Fibroblast of skin of abdomen (primary cell): Measurements from ENCODE around the gene EPHA2.

Experiments used
- DNase-seq: peaks from one replicate; pipeline ENCODE4 v3.0.0-alpha.2; 2013

Gene EPHA2

DNA sequence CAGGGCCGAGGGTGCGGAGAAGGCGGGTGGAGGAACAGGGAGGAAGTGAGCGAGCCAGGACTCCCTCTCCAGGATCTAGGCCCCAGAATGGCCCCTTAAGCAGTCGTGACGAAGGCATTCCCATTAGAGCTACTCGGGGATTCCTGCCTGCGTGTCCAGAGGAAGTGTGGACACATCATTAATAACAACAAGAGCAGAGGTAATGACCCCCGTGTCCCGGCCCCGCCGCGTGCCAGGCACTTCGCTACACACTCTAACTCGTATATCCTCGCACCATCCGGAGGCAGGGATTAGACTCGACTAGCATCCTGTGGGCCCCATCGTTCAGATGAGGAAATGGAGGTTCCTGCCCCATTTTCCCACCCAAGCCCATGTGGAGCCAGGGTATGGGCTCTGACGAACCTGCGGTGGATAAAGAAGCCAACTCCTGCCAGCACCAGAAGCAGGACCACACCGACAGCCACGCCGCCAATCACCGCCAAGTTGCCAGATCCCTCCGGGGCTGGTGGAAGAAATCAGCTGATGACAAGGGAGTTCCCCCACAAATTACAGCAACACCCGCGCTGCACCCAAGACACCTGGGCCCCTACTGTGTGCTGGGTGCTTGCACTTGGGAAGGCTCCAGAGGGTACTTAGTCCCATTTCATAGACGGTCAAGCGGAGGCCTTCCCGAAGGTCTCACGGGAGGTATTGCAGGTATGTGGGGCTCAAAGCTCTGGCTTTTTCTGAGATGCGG lies 21.6 kb downstream of the EPHA2 start:
- DNase-seq, result no peak

DNA sequence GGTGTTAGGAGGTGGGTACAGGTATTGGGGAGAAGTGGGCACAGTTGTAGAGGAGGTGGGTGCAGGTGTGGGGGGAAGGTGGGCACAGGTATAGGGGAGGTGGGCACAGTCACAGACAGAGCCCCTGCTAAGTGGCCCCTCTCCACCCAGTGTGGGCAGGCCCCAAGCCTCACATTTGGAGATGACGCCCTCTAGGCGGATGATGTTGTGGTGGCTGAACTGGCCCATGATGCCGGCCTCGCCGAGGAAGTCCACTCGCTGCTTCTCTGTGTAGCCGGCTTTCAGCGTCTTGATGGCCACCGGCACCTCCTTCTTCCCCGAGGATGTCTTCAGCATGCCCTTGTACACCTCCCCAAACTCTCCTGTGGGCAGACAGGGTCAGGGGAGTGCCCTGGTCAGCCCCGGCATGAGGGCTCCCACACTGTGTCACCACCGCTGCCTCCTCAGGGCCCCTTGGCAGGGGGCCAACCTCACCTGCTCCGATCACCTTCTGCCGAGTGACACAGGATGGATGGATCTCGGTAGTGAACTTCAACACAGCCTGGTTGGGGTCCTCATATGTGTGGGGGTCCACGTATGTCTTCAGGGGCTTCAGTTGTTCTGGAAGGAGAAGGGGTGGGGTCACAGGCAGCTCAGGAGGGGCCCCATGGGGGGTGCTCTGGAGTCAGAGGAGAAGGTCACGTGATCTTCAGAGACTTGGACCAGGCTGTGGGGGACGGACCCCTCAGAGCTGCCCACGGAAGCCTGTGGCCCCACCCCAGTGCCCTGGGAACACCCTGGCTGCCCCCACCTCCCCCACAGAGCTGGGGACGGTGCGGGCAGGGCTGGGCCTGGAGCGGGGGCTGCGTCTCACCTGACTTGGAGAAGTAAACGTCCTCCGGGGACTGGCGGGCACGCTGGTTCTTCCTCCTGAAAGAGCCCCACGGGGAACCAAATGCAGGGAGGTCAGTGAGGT lies 22.6 kb downstream of the EPHA2 start:
- no peak for DNase-seq

DNA sequence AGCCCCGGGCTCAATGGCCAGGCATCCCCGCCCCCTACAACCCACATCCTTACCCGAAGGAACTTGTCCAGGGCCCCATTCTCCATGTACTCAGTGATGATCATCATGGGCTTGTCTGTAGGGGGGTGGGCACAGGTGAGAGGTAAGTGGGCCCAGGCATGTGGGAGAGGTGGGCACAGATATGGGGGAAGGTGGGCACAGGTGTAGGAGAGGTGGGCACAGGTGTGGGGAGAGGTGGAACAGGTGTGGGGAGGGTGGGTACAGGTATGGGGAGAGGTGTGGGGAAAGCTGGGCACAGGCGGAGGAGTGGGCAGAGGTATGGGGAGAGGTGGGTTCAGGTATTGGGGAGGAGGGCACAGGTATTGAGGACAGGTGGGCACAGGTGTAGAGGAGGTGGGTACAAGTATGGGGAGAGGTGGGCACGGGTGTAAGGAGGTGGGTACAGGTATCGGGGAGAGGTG lies 23.5 kb downstream of the EPHA2 start:
- no peak for DNase-seq

DNA sequence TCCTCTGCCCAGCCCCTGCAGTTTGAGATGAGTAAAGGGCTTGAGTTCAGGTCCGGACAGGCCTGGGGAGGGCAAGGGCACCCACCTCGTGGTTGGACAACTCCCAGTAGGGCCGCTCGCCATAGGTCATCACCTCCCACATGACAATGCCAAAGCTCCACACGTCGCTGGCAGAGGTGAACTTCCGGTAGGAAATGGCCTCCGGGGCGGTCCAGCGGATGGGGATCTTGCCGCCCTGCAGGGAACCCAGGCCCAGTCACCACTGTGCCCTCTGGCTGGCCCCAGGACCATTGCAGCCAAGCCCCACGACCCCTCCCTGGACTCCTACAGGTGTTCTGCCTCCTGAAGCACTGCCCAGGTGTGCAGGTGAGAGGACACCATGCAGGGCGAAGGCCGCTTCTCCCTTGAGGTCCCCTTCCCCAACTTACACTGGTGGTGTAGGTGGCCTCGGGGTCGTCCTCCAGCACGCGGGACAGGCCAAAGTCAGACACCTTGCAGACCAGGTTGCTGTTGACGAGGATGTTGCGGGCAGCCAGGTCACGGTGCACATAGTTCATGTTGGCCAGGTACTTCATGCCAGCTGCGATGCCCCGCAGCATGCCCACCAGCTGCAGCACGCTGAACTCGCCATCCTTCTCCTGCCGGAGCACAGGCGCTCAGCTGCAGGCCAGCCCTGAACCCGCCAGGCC lies 24.1 kb downstream of the EPHA2 start:
- DNase-seq, result no peak

DNA sequence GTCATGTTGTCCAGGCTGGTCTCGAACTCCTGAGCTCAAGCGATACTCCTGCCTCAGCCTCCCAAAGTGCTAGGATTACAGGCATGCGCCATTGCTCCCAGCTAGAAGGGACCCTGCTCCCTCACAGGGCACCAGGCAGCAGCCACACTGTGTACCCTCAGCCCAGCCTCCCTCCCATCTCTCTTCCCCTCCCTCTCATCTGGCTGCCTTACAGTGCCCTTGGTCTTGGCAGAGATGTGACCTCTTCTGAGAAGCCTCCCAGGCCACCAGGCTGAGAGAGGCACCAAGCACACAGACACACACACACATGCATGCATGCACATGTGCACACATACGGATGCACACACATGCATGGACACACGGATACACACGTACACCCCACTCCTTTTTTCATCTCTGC lies 25.0 kb downstream of the EPHA2 start:
- no peak for DNase-seq

DNA sequence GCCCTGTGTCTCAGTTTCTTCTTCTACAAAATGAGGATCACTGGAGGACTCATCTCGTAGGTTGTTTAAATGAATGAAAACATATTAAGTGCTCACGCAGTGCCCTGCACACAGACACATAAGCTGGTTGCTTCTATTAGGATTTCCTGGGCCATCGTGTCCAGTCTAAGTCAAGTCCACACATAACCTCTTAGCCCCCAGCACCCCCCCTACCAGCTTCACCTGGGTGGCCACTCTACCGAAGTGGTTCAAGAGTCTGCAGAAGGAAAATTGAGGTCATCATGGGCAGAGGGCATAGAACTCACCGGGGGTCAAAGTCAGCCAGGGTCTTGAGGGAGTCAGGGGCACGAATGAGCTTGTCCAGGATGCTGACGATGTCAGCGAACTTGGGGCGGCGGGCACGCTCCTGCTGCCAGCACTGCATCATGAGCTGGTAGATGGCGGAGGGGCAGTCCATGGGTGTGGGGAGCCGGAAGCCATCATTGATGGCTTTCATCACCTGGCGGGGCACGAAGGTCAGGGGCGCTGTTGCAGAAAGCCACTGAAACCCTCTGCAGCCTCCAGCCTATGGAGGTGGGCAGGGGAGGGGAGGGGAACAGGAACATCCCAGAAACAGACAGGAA lies 25.8 kb downstream of the EPHA2 start:
- no peak for DNase-seq

DNA sequence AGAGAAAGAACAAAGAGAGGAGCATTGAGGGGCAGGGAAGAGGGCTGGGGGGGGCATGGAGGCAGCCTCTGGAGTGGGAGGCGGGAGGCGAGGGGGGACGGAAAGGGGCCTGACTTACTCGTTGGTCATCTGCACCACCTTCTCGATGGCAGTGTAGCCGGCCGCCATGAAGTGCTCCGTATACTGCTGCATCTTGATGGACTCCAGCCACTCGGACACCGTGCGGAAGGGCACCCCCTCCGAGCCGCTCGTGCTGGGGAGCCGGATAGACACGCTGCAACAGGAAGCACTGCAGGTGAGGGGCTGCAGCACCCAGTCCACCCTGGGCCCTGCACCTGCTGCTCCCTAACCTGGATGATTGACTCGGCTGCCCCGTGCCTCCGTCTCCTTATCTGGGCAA lies 26.6 kb downstream of the EPHA2 start:
- no peak for DNase-seq

DNA sequence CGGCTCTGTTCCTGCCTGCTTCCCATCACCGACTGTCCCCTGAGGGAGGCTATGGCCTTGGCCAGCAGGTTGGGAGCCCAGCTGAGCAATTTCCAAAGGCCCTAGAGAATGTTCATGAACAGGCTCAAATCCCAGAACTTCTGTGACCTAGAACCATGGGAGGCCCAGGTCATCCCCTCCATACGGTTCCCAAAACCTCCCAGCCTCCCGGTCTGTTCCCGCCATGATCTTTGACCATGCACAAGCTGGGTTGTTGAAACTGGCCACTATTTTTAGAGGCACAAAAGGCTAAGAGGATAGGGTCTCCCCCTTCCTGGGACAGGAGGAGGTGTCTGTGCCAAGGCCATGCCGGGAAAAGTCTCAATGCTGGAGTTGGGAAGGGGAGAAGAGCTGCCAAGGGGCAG lies 27.5 kb downstream of the EPHA2 start:
- no peak for DNase-seq

DNA sequence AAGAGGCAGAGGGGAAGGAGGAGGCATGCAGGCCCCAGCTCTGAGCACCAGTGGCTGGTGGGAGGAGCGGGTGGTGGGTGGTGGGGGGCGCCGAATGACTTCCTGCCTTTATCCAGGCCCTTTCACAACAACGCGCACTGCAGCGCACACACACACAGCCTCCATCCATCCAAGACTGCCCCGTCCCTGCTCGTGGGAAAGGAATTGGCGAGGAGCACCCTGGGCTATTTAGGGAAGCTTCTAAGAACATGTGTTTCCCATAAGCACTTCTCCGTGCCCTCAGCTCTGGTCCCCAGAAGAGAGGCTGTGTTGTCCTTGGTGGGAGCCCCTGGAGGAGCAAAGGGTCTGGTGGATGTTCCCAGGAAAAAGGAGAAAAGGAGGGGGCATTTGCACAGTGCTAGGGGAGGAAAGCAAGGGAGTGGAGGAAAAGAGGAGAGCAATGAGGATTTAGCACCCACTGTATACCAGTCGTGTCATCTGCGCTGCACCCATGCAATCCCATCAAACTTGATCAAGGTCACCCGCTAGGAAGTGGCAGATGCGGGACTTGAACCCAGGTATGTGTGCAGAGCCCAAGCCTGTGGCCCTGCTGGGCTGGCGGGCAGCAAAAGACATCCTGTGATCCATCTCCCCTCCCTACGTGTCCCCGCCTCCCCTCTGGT lies 28.1 kb downstream of the EPHA2 start:
- no peak for DNase-seq

DNA sequence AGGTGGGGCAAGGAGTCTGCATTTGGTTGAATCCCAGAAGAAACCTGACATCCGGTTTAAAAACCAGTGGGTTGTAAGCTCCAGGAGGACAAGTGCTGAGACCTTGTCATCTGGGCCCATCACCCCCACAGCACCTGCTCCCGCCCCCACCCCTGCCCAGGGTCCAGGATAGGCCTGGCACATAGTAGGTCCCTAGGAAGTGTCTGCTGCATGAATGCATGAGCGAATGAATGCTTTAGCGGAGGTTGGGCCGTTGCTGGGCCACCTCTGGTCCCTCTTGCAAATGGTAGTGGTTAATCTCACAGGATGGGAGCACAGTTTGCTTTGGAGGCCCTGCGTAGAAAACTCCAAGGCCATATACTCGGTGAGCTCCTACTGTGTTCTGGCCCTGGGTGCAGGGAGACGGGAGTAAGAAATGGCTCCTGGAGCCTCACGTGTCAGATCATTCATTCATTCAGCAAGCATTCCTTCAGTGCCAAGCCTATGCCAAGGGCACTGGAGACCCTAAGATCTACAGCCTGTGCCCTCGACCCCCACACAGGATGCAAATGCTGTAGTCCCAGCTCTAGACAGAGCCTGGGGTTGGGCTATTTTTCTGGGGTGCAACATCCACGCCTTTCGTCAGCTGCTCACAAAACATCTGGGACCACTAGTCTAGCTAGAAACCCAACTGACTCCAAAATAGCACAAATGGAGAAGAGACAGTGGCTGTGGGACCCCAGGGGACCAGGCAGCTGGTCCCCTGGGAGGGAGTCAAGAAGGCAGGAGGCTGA lies 28.9 kb downstream of the EPHA2 start:
- no peak for DNase-seq

DNA sequence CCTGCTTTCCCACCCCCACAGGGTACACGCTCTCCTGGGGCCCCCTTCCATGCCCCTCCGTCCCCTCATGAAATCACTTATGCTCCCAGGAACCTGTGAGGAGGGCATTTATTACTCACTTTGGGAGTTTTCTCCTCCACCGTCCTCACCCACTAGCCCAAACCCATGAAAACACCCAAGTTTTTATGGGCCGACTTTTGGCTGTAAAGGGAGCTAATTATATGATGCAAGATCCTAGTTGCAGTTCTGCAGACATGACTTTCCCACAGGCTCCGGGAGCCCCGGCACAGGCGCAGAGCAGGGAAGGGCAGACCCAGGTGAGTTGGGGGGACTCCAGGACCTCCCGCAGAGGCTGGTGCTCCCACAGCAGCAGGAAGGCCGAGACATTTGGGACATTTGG lies 29.7 kb downstream of the EPHA2 start:
- DNase-seq, result no peak

DNA sequence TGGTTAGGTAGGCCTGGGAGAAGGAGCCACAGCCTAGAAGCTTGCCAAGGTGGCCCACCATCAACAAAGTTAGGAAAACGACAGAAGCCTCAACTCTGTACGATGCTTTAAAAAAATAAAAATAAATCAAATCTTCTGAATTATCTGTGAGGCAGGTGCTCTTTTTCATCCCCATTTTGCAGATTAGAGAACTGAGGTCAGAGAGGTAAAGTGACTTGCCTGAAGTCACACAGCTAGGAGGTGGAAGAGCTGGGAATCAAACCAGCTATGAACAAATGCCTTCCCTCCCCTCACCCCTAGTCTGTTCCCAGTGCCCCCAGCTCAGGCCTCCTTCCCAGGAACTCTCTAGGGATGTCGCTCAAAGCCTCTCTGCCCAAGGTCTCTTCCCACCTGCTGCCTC lies 30.4 kb downstream of the EPHA2 start:
- DNase-seq, result no peak

DNA sequence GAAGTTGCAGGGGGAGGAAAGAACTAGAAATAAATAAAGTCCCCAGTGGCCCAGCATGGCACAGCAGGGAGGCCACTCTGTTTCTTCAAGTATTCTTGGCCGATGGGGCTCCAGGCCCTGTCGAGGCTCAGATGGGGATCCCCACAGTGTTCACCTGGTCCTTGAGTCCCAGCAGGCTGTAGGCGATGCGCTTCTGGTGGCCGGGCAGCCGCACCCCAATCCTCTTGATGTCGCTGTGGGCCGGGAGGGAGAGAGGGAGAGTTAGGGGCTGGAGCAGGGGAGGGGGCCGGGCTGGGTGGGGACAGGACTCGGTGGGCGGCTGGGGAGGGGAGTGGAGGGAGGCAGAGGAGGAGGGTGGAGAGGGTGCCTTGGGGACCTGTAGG lies 30.8 kb downstream of the EPHA2 start:
- no peak for DNase-seq

DNA sequence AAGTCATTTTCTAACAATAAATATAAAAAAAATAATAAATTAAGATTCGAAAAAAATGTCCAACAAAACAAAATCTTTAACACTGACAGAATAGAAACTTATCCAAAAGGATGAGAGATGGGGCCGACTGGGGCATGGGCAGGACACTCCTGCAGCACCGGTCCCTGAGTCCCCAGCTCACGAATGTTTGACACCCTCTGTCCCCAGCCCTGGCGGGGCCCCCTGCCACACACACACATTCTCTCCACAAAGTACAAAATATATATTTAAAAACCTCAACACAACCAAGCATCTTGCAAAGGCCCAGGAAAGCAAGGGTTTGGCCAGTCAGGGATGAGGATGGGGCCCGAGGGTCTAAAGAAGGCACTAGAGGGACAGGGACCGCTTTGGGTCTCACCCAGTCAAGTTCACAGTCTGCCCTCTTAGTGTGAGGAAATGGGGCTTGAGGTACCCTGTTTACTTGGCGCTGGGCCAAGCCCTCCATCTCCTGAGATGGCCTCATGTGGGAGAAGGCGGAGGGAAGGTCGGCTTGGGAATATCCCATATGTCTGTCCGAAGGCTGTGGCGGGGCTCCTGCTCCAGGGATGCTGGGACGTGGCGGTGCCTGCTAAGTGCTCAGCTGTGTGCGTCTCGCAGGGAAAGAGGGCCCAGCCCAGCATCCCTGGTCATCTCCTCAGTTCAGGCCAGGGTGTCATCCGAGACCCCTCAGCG lies 31.3 kb downstream of the EPHA2 start:
- DNase-seq, result no peak

DNA sequence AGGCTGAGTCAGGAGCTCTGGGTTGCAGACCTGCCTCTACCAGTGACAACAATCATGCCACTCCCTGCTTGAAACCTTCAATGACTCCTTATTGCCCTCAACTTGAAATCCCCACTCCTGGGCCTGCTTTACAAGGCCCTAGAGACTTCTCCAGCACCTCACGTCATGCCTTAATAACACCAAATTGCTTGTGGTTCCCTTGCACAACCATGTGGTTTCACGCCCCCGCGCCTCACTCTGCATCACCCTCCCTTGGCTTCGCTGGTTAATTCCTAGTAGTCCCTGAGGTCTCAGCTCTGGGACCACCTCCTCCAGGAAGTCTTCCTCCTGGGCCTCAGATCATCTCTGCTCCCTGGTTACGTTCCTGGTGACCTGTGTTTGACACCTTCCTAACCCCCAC lies 33.0 kb downstream of the EPHA2 start:
- peak; percentile 87 for DNase-seq

DNA sequence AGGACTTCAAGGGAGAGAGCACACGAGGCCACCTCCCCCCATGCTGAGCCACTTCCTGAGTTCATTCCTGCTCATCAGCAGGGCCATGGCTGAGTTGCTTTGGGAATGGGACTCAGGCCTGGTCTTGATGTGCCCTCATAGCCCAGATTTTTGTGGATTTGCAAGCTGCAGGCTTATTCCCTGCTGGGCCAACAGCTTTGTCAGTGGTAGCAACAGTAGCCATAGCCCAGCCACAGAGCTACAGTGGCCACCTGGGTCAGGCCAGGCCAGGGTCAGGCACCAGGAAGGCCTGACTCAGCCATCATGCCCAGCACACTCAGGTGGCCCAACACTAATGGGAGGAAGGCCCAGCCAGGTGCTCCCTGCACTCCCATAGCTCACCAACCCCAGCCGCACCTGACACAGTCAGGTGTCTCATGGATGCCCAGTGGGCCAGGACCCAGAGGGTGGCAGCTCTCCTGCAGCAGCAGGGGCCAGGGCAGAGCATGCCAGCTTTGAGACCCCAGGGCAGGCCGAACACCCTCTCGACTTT lies 33.5 kb downstream of the EPHA2 start:
- DNase-seq, result peak; percentile 67

DNA sequence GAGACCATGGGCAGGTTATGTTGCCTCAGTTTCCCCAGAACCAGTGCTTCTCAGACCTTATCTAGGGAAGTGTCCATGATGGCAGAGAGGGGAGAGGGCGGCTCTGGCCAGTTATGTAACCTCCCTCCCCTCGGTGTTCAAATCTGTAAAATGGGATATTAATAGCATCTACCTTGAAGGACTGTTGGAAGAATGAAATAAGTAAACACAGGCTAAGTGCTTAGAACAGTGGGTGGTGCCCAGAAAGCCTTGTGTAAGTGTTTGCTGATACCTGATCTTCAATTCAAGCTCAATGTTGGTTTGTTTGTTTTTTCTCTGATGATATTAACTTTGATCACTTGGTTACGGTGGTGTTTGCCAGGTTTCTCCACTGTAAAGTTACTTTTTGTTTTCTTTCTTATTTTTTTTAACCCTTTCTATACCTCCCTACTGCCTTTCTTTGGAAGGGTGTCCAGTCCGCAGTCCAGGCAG lies 34.9 kb downstream of the EPHA2 start:
- no peak for DNase-seq

DNA sequence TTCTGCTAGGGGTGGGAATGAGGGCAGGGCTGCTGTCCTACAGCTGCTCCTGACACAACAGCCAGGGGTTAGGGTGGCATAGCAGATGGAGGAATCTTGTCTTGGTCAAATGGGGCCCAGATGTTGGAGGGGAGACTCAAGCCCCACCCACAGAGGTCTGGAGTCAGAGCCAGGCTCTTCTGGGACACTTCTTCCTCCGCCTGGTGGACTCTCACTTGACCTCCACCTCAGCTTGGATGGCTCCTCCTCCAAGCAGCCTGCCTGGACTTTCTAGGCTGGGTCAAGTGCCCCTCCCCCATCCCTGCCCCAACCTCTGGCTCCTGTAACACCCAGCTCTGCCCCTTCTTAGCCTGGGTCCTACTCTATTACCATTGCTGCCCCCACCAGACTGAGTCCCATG lies 35.5 kb downstream of the EPHA2 start:
- no peak for DNase-seq

DNA sequence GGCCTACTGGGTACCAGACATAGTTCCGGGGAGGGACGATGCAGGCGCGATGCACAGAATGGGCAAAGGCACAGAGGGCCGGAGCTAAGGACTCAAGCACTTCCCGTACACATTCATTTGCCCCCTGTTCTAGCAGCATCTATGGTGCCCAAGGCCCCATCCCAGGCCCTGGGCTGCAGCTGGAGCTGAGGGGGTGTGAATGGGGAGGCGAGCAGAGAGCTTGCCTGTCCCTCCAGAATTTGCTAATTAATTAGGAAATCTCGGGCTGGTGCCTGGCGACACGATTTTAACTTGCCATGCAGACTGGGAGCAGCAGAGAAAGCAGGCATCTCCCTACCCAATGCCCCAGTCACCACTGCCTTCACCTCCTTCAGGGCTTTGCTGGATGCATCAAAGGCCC lies 35.9 kb downstream of the EPHA2 start:
- DNase-seq, result no peak

DNA sequence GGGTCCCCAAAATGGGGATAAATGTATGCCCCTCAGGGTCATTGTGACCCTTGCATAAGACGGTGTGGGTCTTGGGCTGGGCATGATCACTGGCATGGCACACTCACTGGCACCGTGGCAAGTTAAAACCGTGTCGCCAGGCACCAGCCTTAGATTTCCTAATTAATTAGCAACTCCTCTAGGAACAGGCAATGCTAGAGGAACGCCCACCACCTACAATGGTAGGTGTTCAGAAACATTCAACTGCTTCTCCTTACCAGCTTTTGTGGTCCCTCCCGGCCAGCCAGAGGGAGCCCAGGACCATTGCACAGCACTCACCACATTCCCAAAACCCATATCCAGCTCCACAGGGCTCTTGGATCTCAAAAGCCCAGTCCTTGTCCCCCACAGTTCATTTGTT lies 36.4 kb downstream of the EPHA2 start:
- DNase-seq, result no peak
